ENCODE measurements around the gene SYTL1.
A peak's percentile ranks its signal among the peaks of the same experiment; 100 is the strongest.

The SYTL1 gene

DNA sequence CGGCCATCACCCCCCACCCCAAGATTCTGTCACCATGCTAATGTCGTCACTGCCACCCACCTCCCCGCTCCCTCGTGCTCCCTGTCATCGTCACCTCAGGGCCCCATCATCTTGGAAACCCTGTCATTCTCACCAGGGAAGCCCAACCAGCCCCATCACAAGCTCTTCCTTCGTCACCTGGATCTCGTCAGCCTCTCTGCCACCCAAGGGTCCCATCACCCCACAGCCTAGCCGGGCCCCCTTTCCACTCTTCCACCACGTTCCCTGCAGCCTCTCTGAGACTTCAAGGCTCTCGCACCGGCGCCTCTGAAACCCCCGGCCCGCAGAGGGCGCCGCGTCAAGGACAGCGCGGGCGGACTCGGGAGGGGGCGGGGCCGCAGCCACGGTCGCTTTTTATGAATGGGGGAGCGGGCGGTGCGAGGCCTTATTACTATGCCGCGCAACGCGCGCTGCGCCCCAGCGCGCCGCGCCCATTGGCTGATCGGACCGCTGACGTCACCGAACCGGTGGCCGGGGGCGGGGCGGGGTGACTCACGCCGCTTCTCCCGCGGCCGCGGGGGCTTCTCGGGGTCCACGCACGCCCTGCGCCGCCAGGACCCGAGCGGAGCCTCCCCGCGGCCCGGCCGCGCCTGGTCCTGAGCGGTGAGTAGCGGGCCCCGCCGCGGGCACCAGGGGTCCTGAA lies 50.4 kb downstream of the SYTL1 start, which contains the start of gene GPR3:
Gene GPR3 (plus strand): TSS at position 527 of the 682 bp plus-strand sequence. CDS start 1,177 bp downstream, outside the sequence.
- DNase-seq, result peak; percentile 95

DNA sequence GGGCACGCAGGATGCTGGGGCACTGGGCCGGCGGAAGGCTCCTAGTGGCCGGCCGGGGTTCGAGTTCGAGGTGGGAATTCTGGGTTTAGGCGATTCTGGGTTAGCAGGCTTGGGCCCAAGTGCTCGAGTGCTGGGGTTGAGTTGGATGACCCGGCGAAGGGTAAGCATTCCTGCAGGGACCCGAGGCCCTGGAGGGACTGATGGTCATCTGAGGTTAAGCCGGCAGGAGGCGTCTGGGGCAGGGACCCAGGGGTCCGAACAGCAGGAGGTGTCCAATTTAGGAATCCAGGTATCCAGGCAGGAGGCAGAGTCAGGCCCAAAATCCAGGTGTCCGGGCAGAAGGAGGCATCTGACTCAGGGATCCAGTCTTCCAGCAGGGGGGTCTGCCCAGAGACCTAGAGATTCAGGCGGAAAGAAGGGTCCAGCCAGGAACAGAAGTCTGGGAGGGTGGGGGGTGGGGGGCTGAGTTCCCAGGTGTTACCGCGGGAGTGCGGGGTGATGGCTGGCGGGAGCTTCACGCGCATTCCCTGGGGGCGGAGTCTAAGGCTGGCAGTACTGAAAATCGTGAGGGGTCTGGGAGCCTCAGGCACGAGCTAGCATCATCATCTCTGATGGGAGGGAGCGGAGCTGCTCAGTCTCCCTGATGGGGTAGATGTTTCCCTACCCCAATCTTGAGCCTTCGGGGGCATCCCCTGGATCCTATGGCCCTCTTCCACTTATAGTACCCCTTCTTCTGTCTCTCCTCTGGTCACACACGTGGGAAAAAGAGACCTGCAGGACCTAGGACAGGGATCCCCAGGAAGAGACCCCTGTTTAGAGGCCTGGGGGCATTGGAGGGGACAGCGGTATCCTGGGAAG lies 51.2 kb downstream of the SYTL1 start:
- DNase-seq, result no peak

DNA sequence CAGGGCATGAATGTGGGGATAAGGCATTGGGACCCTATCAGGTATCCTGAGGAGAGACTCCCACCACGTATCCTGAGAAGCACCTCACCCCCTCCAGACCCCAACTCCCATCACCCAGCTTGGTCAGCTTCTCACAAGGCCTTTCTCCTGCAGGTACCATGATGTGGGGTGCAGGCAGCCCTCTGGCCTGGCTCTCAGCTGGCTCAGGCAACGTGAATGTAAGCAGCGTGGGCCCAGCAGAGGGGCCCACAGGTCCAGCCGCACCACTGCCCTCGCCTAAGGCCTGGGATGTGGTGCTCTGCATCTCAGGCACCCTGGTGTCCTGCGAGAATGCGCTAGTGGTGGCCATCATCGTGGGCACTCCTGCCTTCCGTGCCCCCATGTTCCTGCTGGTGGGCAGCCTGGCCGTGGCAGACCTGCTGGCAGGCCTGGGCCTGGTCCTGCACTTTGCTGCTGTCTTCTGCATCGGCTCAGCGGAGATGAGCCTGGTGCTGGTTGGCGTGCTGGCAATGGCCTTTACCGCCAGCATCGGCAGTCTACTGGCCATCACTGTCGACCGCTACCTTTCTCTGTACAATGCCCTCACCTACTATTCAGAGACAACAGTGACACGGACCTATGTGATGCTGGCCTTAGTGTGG lies 51.9 kb downstream of the SYTL1 start:
- DNase-seq, result no peak

GRCh38 chr1:27394282-27394658 lies 52.4 kb downstream of the SYTL1 start:
- DNase-seq, result no peak

- no peak for DNase-seq
Measured at GRCh38 chr1:27394925-27395324, 53.1 kb downstream of the SYTL1 start.

DNA sequence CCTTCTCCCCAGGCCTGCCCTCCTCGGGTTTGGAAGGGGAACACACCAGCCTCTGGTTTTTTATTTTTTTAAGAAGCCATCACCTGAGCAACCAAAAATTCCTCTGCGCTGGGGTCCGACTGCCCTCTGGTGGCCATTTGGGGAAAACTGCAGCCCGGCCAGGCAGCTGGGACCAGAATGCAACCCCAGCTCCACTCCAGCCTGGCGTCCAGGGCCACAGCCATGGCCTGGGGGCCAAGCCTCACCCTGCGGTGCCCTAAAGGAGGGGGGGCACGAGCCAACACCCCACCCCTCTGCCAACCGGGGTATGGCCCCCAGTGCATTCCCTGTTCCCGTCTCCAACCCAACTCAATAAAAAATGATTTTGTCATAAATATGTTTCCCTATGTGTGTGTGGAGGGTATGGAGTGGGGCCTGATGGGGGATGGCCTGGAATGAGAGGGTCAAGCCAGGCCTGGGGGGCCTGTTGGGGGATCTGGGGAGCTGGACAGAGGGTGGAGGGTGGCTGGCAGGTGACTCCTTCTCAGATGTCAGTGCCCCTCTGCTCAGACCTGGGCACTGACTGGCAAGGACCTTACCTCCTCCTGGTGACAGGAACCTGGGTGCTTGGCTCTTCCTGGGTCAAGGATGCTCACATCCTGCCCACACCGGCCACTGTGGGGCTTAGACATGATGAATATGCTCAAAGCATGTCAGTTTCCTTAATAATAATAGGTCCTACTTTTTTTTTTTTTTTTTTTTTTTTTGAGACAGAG lies 53.8 kb downstream of the SYTL1 start:
- peak; percentile 89 for DNase-seq

GRCh38 chr1:27397110-27397509 lies 55.3 kb downstream of the SYTL1 start:
- DNase-seq, result no peak

GRCh38 chr1:27397749-27398148 lies 55.9 kb downstream of the SYTL1 start:
- no peak for DNase-seq

DNA sequence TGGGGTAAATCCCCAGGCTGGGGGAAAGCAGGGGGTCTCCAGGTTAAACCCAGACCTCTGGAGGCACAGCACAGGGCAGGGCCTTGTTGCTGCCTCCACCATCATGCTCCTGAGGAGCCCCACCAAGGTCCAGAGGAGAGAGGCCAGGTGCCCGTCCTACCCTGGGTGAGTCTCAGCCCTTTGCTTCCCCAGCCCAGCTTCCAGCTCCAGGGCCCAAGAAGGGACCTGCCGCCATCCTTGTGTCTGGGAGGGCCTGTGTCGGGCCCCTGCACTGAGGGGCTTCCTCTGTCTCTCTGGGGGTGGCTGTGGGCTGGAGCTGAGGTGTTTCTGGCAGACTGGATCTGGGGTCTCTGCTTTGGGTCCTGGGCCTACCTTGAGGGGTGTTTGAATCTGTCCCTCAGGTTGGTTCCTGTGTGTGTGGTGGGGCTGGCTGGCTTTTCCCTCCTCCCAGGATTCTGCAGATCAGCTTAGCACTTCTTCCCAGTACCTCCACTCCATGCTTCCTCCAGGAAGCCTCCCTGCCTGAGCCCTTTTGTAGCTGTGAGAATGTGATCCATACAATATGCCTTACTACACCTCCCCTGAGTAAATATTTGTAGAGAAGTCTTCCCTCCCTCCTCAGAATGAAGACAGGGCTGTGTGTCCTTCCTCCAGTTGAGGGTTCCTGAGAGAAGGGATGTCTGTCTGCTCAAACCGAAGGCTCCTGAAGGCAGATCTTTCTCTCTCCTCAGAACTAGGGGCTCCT lies 56.8 kb downstream of the SYTL1 start:
- no peak for DNase-seq

- DNase-seq, result peak; percentile 81
Measured at GRCh38 chr1:27399251-27400025, 57.6 kb downstream of the SYTL1 start.

DNA sequence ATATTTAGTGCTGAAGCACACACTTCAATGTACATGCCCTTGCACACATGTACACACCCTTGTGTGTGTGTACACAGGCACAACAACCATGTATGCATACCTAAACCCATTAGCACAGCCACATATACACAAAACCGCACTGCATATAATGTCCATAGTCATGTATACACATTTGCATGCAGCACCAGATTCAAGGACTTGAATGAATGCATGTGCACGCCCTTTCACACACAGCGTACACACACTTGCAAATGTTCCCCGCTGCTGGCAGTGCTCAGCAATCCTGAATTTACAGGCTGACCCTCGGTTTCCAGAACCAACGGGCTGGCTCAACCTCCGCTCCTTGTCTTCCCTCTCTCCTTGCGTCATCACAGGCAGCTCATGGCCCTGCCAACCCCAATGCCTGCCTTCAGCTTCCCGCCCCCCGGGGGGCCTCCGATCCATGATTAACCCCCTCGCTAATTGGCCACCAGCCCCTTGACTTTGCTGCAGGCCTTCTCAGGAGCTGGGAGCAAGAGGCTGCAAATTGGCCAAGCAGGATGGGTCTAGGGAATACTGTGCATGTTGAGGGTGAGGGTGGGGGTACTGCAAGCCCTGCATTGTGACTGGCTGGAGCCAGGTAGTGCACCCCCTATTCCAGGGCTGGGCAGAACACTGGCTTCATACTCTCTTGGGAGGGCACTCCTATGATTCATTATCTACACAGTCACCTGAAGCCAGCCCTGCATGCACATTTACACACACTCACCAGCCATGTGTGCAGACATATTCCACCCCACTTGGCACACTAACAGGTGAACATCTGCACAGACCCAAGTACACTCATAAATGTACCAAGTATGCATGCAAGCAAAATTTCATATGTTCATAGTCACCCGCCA lies 58.5 kb downstream of the SYTL1 start:
- DNase-seq, result peak; percentile 71

GRCh38 chr1:27400963-27401341 lies 59.1 kb downstream of the SYTL1 start:
- DNase-seq, result no peak

- DNase-seq, result peak; percentile 44
Measured at GRCh38 chr1:27402349-27402754, 60.5 kb downstream of the SYTL1 start.

DNA sequence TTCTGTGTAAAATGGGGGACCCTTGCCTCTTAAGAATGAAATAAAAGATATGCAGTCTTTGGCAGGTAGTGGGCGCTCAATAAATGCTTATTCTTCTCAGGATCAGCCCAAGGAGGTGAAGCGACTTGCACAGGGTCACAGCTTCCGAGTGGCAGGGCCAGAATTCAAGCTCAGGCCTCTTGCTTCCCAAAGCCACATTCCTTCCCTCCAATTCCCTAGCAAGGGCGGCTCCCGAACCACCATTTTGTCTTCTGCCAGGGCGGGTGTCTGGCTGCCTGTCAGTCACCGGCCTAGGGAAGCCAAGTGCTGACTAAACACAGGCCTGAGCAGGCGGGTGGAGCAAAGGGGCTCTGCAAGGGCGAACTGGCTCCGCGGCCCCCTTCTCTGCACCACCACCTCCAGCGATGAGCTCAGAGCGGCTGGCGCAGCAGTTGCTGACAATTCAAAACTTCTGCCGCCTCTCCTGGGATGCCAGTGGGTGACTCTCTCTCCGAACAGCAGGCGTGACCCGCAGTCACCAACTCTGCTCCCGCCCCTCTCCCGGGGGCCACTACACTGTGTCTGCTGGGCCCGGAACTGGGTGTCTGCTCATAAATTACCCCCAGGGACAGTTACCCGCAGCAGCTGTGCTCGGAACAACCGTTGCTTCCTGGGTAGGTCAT lies 61.4 kb downstream of the SYTL1 start:
- DNase-seq, result peak; percentile 66

Data from eye (tissue), 1 donor.